Common myeloid progenitor, CD34-positive (primary cell): Measurements from ENCODE around the gene SPATA31A1. TPM values are rescaled to one million over a fixed set of nuclear protein-coding genes. Genes with fewer than 3 reads are reported as not detected.
"Not testable (repeated sequence)": the region's sequence is repeated elsewhere in the genome, so short reads cannot be mapped to it uniquely, and the experiment has no call there.

Experiments
- CTCF ChIA-PET: fragments of 350-600 bp; sonication (Branson Sonifier 250); formaldehyde crosslinking; loops from one replicate; lab custom pipeline; 2021; ENCODE audit warnings: antibody characterized with exemption; lab: Charles Lee
- POLR2A ChIA-PET: fragments of 350-600 bp; sonication (Branson Sonifier 250); formaldehyde crosslinking; loops from one replicate; lab custom pipeline; 2021; ENCODE audit warnings: antibody characterized with exemption; lab: Charles Lee
- DNase-seq, 3 donors: peaks; one replicate each; pipeline versions ENCODE4 v3.0.0 to v3.0.0-alpha.2; 2013
- H3K27ac ChIP-seq, 2 experiments: 1 replicate in 1 of 2; 2 replicates in 1 of 2; pipeline ENCODE4 v1.7.0; 2013; ENCODE audit warnings: inconsistent platforms in 2 of 2, low read length in 2 of 2, mild to moderate bottlenecking in 2 of 2, low read depth in 1 of 2, moderate library complexity in 1 of 2; ENCODE audit not compliant: severe bottlenecking in 2 of 2, insufficient read depth in 1 of 2, poor library complexity in 1 of 2
- H3K27me3 ChIP-seq, 5 experiments: replicated peaks in 2 of 5; 1 replicate in 3 of 5; 2 replicates in 2 of 5; pipeline versions ENCODE4 v1.6.1 to v1.7.0; 2013; ENCODE audit warnings: low read length in 4 of 5, mild to moderate bottlenecking in 2 of 5, moderate library complexity in 2 of 5, inconsistent platforms in 1 of 5; ENCODE audit not compliant: insufficient read depth in 5 of 5, control insufficient read depth in 4 of 5
- H3K36me3 ChIP-seq, 4 experiments: 1 replicate in 2 of 4; 2 replicates in 2 of 4; pipeline versions ENCODE4 v1.6.1 to v1.7.0; 2013; ENCODE audit warnings: low read length in 3 of 4, control low read depth in 1 of 4, mild to moderate bottlenecking in 1 of 4; ENCODE audit not compliant: control insufficient read depth in 4 of 4, insufficient read depth in 4 of 4
- H3K4me1 ChIP-seq, 4 experiments: 1 replicate in 3 of 4; 2 replicates in 1 of 4; pipeline versions ENCODE4 v1.6.1 to v1.7.1; 2013; ENCODE audit warnings: low read length in 3 of 4, mild to moderate bottlenecking in 3 of 4, control low read depth in 1 of 4, inconsistent platforms in 1 of 4, moderate library complexity in 1 of 4; ENCODE audit not compliant: control insufficient read depth in 4 of 4, insufficient read depth in 4 of 4; ENCODE audit errors: control extremely low read depth in 1 of 4
- H3K4me3 ChIP-seq, 7 experiments: 1 replicate in 4 of 7; 2 replicates in 3 of 7; pipeline versions ENCODE4 v1.5.1 to v1.7.0; 2013; ENCODE audit warnings: mild to moderate bottlenecking in 7 of 7, low read length in 6 of 7, moderate library complexity in 6 of 7, inconsistent platforms in 2 of 7, low read depth in 2 of 7, control low read depth in 1 of 7; ENCODE audit not compliant: insufficient read depth in 4 of 7, control insufficient read depth in 1 of 7; ENCODE audit errors: extremely low read depth in 1 of 7
- H3K9me3 ChIP-seq, 5 experiments: 1 replicate in 4 of 5; 2 replicates in 1 of 5; pipeline versions ENCODE4 v1.6.1 to v1.7.1; 2013; ENCODE audit warnings: low read length in 4 of 5, mild to moderate bottlenecking in 2 of 5, inconsistent platforms in 1 of 5, low read depth in 1 of 5, moderate library complexity in 1 of 5; ENCODE audit not compliant: control insufficient read depth in 4 of 5, insufficient read depth in 2 of 5; ENCODE audit errors: control extremely low read depth in 1 of 5
- WGBS: methylation state at CpG from one replicate; pipeline ENCODE4 v1.1.5; 2013; ENCODE audit not compliant: insufficient coverage; 5-methylcytosine and 5-hydroxymethylcytosine counted together
- polyA plus RNA-seq: library from polyadenylated mRNA; unstranded; fragments of 120-200 nt; gene quantifications from one replicate; pipeline ENCODE4 v1.2.1, GENCODE V29; 2013

SPATA31A1 gene
- polyA plus RNA-seq, result not detected

DNA sequence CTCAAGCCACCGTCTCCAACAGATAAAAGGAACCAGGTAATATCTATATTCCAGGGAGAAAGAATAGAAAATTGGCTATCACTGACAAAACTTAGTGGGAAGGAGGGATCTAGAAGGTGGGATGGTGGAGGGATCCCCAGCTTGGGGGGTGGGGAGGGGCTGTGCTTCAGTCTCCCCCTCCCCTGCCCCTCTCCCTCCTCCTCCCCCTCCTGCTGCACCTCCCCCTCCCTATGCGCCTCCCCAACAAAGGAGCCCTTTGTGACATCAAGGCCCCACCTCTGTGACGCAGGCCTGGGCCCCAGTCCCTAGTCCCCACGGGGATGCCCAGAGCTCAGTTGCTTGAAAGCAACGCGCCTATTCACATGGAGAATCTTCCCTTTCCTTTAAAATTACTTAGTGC lies at the start of gene SPATA31A1:
TSS of gene SPATA31A1 (plus strand) at position 301 of the 400 bp plus-strand sequence. CDS start at position 363, 62 bp downstream.
- DNase-seq, H3K4me3 ChIP-seq, H3K27ac ChIP-seq, H3K4me1 ChIP-seq, H3K27me3 ChIP-seq, H3K9me3 ChIP-seq, POLR2A ChIA-PET, CTCF ChIA-PET, H3K36me3 ChIP-seq: not testable (repeated sequence)
- WGBS, result no CpG with 5 or more reads among the region's 6 CpGs

DNA sequence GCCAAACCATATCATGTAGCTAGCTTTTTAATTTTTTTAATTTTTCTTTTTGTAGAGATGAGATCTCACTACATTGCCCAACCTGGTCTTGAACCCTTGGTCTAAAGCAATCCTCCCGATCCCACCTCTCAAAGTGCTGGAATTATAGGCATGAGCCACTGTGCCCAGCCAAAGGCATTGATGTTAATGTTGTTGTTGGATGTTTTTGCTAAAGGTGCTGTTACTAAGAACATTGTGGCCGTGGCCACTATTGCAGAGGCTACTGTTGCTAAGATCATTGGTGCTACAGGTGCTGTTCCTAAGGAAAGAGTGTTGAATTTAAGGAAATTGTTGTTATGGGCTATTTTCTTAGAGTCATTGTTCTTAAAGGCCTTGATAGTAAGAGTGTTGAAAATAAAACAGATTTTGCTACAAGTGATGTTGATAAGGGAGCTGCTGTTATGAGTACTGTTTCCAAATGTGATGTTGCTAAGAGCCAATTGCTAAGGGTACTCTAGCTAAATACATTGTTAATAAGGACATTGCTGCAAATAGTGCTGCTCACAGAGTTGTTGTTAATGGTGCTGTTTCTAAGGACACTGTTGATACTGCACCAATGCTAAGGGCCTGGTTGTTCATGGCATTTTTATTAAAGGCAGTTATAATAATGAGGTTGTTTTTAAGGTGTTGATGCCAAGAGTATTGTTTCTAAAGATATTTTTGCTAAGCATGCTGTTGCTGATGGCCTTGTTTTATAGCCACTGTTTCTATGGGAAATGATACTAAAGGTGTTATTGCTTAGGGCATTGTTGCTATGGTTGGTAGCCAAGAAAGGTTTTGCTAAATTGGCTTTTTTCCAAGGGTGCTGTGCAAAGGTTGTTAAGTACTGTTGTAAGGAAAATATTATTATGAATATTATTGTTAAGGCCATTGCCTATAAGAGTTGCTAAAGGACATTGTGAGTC lies 52.1 kb downstream of the SPATA31A1 start:
- H3K4me1 ChIP-seq, H3K27me3 ChIP-seq, POLR2A ChIA-PET, CTCF ChIA-PET, H3K9me3 ChIP-seq, H3K36me3 ChIP-seq, DNase-seq, H3K27ac ChIP-seq, H3K4me3 ChIP-seq: not testable (repeated sequence)
- WGBS, result no CpG with 5 or more reads among the region's 2 CpGs

DNA sequence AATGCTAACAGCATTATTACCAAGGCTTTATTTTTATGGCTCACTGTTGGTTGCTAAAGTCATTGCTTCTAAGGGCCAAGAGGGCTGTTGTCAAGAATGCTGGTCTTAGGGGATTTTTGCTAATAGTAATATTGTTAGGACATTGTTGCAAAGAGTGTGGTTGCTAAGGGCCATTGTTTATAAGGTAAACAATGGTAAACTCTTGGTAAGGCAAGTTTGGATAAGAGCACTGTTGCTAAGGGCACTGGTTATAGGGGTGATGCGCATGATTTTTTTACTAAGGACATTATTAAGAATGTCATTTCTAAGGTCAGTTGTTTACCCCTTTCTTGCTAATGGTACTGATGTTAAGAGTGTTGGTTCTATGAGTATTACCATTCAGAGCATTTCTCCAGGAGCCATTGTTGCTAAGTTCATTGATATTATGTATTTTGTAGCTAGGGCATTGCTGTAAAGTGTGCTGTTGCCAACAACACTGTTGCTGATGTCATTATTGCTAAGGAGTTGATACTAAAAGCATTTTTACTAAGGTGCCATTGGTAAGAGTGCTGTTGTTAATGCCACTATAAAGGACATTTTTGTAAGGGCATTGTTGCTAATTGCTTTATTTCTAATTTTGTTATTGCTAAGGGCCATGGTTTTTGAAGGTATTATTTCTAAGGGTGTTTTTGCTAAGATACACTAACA lies 55.9 kb downstream of the SPATA31A1 start:
- H3K36me3 ChIP-seq, H3K27me3 ChIP-seq, CTCF ChIA-PET, H3K4me3 ChIP-seq, H3K4me1 ChIP-seq, POLR2A ChIA-PET, DNase-seq, H3K27ac ChIP-seq, H3K9me3 ChIP-seq: not testable (repeated sequence)
- no CpG with 5 or more reads among the region's 1 CpG for WGBS
